Body of pancreas (tissue), 4 donors: ENCODE measurements around the gene ARRDC2.
A peak's percentile ranks its signal among the peaks of the same experiment; 100 is the strongest.

Experiments
- CTCF ChIP-seq, 7 experiments: fragments of 450-650 bp in 4 of 7; fragments of 200-600 bp in 3 of 7; sonication (generic) in 3 of 7; IDR thresholded peaks; one replicate each; pipeline ENCODE4 v1.5.1; 2016 to 2019; ENCODE audit warnings: antibody characterized with exemption in 7 of 7
- POLR2A ChIP-seq, 3 donors: fragments of 450-650 bp; IDR thresholded peaks; one replicate each; pipeline ENCODE4 v1.6.1; 2016; ENCODE audit warnings: antibody characterized with exemption in 3 of 3, mild to moderate bottlenecking in 2 of 3

DNA sequence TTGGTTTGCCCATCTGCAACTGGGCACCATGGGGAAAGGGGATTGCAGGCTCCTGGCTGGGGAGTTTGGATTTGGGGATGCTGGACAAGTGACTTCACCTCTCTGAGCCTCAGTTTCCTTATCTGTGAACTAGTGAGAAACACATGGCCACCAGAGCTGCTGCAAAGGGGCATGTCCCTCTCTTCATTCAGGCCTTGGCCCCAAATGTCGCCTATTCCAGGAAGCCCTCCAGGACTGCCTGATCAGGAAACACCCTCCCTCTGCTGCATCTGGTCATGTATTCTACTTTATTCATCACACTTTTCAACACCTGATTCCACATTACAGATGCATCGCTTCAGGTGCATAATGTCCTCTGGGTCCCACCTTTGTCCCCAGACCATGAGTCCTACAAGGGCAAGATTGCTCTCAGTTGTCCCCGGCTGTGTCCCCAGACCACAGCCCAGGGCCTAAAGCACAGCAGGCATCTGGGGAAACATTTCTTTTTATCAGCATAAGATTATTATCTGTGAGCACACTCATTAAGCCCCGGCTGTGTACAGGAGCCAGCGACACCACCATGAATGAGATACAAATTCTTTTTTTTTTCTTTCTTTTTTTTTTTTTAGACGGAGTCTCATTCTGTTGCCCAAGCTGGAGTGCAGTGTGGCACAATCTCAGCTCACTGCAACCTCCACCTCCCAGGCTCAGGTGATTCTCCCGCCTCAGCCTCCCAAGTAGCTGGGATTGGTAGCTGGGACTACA, 37.5 kb downstream of the ARRDC2 start:
- peak in 2 of 3 donors; percentile 20 to 38 for TF ChIP-seq POLR2A (IDR thresholded peaks at IDR 0.05)
- TF ChIP-seq CTCF (IDR thresholded peaks at IDR 0.05), result no peak
